Occipital lobe (tissue), 2 donors: ENCODE data around the gene GDPD2. TPM values are rescaled to one million over a fixed set of nuclear protein-coding genes. Genes with fewer than 3 reads are reported as not detected.

Source experiments
- DNase-seq: peaks from one replicate; lab custom pipeline; 2025; lab: John Stamatoyannopoulos, UW
- total RNA-seq: library from RNA; depleted of rRNA; stranded (reverse); fragments of >200 nt; gene quantifications from one replicate; pipeline ENCODE4 v1.2.3, GENCODE V29; 2014

Gene GDPD2
- total RNA-seq, 1 donor from 2014 or later = 2.5 TPM

DNA sequence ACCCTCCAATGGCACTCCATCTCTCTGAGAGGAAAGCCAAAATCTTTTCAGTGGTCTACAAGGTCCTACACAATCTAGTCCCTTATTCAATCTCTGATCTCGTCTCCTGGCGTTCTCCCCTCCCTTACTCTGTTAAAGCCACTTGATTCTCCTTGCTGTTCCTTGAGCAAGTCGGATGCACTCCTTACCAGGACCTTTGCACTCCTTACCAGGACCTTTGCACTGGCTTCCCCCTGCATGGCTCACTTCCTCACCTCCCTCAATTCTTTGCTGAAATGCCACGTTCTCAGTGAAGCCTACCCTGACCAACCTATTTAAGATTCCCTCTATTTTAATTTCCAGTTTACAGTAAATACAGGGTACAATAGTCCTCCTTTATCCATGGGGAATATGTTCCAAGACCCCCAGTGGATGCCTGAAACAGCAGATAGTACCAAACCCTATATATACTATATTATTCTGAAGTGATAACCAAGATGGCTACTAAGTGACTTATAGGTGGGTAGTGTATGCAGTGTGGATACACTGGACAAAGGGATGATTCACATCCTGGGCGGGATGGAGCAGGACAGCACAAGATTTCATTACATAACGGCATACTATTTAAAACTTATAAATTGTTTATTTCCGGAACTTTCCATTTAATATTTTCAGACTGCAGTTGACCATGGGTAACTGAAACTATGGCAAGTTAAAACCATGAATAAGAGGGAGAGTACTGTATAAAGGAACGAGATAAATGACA lies 15.0 kb downstream of the GDPD2 start:
- DNase-seq = no peak

DNA sequence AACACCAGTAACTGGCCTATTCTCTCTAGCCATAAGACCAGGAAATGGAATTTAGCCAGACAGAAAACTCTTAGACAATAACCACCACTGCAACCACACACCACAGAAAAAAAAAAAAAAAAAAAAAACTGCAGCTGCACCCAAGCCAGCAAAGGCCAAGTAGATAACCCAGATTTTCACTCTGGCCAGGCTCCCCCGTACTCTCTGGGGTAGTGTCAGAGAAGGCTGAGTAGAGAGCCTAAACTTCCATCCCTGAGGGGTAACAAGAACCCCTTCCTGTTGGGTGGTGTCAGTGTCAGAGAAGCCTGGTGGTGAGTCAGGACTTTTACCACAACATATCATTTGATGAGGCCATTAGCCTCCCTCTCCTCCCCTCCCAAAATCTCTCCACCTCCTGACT lies 15.9 kb downstream of the GDPD2 start:
- DNase-seq = no peak

DNA sequence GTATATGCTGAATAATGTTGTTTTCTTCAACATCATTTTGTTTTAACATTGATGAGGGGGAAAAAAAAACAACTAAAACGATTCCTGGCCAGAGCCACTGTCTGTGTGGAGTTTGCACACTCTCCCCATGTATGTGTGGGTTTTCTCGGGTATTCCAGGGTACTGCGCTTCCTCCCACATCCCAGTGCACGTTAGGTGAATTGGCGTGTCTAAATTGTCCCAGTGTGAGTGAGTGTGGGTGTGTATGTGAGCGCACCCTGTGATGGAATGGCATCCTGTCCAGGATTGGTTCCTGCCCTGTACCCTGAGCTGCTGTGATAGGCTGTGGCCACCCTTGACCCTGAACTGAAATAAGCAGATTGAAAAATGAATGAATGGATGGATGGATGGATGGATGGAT lies 19.1 kb downstream of the GDPD2 start:
- DNase-seq = no peak

DNA sequence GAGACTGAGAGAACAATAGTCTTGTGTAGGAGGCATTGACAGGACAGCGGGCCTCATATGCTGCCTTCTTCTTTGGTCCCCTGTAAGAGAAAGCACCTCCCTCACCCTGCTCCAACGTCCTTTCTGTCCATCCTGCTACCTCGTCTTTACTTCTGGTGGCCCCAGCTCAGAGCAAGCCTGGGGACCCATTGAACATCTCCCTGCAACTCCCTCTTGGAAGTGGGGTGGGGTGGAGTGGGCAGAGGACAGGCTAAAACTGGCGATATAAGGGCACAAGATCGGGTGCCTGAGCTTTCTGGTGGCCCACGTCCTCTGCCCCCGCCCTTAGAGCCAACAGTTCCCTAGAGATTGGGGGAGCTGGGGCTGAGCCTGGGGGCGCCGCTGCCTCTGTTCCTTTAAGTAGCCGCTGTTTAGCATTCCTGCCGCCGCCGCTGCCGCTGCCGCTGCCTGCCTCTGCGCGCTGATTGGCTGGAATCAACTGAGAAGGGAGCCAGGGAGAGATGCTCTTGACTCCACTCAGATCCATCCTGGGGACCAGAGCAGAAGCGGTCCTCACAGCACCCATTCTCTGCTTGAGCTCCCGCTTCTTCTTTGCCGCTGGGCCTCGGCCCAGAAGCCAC lies 21.3 kb downstream of the GDPD2 start, which contains the start of gene DLG3:
TSS of gene DLG3 (plus strand) at position 510 of the 620 bp plus-strand sequence. CDS start 367 bp downstream, outside the sequence.
- DNase-seq = peak; percentile 70

DNA sequence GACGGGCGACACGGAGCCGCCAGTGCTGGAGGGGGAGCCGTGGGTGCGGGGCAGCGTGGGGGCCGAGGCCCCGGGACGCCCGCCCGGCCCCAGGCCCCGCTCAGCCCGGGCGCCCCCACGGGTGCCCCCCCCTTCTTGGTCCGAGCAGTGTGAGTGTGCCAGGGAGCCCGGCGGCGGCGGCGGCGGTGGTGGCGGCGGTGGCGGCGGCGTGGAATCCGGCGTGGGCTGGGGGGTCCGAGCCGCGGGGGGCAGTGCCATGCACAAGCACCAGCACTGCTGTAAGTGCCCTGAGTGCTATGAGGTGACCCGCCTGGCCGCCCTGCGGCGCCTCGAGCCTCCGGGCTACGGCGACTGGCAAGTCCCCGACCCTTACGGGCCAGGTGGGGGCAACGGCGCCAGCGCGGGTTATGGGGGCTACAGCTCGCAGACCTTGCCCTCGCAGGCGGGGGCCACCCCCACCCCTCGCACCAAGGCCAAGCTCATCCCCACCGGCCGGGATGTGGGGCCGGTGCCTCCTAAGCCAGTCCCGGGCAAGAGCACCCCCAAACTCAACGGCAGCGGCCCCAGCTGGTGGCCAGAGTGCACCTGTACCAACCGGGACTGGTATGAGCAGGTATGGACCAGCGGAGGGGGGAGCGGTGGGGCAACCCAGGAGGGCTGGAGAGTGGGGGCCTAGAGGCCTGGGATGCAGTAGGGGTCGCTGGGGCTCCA lies 22.0 kb downstream of the GDPD2 start:
- DNase-seq = no peak

DNA sequence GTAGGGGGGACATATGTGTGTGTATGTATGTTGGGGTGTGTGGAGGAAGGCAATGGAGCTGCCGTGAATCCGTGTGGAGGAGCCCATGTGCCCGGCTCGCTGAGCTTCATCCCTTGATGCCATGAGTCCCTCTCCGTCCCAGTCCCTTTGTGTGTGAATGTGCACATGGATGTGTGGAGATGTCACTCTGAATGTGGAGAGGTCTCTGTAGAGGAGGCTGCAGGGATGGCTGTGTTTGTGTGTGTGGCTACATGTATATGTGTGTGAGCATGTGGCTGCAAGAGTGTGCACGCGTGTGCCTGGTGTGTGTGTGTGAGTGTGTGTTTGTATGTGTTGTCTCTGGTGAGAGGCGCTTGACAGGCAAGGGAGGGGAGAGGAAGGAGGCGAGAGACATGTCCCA lies 22.8 kb downstream of the GDPD2 start:
- DNase-seq = peak; percentile 14

DNA sequence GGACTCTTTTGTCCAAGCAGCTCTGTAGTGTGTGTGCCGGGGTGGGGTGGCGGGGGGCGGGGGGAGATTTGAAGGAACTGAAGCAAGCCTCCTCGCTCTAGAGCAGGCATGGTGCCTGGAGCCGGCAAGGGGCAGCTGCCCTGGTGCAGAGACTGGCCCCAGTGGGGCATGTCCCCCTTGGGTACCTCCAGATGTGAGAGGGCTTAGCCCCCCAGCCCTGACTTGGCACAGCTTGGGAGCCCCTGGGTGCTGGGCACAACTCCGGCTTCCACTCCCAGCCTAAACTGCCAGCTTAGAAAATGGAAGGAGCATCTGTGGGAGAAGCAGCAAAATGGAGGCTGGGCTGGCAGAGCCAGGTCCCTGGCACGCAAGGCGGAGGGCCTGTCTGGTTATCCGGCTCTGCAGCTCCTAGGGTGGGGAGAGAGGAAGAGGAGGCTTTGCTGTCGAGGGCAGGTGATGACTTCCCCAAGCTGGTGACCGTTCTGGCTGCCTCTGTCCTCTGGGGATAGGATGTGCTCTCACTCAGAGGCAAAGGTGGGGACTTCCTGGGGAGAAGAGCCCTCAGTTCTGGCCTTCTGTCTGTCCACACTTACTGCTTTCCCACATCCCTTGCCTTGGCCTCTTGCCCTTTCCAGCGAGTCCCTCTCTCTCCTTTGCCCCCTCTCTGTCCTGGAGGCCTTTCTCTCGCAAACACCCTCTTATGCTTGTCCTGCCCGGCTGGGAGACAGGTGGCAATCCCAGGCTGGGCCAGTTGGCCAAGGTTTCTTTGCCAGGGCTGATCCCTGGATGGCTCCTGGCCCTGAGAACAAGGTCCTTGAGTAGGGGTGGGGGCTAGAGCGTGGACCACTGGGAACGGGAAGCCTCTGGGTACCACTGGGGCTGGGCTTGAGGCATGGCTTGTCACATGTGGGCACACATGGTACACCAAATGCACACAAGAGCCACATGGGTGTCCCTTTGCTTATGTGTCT lies 23.6 kb downstream of the GDPD2 start:
- DNase-seq = no peak

DNA sequence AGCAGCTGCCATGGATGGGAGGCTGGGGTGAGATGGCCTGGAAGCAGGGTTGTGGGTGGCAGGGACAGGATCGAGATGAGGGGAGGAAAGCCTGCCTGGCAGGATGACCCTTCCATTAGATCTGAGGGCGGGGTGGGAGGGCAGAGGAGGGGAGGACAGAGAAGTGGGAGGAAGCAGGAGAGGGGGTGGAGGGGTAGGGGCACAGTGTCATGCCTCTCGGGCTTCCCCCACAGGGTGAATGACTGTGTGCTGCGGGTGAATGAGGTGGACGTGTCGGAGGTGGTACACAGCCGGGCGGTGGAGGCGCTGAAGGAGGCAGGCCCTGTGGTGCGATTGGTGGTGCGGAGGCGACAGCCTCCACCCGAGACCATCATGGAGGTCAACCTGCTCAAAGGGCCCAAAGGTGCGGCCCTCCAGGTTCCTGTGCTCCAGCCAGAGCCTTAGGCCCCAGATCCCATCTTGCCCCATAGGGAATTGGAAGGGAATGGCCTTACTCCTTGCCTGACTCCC lies 26.4 kb downstream of the GDPD2 start:
- DNase-seq = no peak

DNA sequence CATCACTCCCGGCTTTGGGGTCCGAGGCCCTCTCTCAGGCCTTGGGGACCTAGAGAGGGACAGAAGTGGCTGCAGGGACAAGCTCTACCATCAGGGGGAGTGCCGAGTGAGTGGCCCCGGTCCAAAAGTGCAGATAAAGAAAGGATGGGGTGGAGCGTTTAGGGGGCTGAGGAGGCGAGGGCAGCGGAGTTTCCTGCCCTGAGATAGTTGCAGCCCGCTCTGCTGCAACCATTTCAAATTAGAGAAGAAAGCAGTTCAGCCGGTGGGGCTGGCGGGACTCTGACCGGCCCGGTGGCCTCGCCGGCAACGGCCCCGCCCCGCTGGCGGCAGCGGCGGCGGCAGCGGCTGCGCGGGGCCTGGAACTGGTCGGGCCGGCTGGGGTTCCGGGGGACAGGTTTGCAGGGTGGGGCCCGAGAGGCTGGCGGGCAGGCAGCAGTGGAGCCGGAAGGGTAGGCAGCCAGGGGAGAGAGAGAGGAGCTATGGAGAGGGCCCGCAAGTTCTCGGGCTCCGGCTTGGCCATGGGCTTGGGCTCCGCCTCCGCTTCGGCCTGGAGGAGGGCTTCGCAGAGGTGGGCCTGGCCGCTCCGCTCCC lies 29.1 kb downstream of the GDPD2 start:
- peak; percentile 8 for DNase-seq

DNA sequence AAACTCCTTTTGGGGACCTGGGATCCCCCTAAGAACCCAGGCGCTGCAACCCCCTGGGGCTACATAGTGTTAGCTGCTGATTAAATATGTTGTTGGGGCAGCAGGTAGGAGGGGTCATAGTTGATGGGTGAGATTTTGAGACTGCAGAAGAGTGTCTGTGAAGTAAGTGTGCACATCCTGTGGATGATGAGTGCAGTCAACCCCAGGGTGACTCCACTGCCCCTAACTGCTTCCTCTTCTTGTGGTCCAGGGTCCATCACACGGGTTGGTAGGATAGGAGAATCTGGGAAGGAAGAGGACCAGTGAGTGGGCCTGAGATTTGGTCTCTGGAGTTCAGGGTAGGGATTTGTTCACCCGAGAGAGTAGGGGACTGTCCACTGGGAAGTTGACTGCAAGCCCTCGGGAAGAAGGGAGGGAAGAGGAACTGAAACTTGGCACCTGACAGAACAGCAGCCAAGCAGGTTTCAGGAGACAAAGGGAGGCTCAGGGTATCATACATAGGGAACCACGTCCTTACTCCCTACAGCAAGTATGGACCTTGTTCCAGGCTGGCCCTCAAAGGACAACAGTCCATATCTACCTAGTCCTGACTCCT lies 30.0 kb downstream of the GDPD2 start:
- no peak for DNase-seq

DNA sequence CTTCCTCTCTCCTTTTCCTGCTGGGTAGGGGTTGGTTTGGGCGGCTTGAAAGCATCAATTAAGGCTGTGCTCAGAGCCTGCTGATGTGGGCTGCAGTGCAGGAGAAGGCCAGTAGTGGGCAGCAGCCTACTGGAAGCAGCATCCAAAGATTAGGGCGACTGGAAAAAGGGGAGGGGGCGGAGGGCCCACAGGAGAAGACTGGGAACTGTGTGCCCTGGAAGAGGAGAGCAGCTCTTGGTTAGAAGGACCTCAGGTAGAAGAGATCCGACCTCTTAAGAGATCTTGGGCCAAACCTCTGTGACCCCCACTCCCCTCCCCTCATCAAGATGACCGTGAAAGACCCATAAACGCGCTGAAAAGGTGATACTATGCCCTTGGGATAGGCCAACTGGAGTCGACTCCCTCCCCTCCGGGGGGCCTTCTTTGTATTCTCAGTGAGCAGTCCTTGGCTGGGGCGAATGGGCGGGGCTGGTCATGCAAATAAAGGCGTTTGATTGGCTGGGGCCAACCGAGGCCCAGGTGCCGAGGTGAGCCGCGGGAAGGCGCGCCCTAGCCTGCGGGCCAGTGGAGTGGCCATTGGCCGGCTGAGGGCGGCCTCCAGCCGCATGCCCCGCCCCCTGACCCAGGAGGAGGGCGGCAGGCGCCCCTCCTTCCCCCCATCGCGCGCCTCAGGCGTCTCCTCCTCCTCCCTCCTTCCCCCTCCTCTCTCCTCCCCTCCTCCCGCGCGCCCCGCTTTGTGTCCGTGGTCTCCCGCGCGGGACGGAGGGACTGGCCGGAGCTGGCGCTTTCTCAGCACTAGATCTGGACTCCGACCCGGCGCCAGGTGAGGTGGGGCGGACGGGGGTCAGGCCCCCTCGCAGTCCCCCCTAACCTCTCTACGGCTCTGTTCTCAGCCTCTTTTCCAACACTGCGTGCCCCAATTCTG lies 31.6 kb downstream of the GDPD2 start:
- no peak for DNase-seq

DNA sequence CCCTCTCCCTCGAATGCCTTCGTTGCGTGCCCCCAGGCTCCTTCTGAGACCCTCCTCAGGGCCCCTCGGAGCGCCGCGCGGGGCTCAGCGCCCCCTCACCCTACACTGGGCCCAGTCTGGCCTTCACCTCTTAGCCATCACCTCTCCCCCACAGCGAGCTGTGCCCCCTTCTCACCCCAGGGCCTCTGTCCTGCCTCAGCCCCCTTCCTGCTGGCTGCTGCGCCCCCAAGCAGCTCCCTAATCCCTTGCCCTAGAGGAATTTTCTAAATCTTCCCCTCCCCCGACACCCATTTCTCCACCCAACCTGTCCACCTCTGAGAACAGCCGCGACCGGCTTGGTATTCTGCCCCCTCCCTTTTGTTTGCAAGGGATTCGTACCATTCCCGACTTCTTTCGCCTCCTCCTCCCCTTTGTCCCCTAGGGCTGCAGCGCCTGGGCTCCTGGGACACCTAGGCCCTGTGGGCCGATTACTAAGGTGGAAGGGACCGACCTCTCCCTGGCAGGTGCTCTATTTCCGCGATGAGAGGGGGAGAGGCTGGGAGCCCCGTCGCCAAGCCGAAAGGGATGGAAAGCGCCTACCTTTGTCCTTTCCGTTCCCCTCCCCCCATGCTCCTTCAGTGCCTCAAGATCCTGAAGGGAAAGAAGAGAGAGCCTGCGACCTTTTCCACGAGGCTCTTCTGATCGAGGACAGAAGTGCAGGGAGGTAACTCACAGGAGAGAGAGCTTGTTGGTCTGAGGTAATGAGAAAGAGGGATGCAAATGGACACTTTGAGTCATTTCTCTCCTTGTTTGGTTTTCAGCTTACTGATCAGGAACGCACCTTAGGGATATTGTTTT lies 32.5 kb downstream of the GDPD2 start:
- DNase-seq = no peak

DNA sequence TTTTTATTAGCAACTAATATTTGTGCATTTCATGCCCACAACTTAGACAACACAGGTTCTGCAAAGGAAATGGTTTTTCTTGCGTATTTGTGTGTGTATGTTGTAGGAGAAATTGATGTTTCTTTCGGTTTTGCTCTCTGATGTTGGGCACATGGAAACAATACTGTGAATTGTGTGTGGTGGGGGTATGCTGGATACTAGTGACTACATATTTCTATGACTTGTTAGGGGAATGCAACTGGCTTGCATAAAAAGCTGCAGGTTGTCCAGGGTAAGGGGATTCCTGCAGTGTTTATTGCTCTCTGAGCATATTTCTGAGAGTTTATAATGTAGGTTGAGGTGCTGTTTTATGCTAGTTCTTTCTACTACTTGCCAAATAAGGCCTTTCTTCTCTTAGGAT lies 33.1 kb downstream of the GDPD2 start:
- no peak for DNase-seq

DNA sequence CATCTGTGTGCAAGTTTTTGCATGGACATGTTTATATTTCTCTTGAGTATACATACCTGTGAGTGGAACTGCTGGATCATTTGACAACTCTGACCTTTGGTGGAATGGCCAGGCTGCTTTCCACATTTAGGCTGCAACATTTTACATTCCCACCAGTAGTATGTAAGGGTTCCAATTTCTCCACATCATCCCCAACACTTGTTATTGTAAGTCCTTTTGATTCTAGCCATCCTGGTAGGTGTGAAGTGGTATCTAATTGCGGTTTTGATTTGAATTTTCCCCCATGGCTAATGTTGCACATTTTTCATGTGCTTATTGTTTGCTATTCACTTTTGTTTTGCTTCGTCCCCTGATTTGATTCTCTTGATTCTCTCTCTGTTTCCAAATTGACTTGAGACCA lies 37.9 kb downstream of the GDPD2 start:
- no peak for DNase-seq

DNA sequence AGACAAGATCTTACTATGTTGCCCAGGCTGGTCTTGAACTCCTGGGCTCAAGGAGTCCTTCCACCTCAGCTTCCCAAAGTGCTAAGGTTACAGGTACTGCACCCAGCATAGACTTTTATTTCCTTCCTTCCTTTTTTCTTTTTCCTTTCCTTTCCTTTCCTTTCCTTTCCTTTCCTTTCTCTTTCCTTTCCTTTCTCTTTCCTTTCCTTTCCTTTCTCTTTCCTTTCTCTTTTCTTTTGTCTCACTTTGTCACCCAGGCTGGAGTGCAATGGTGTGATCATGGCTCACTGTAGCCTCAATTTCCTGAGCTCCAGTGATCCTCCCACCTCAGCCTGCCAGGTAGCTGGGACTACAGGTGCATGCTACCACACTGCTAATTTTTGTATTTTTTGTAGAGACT lies 40.9 kb downstream of the GDPD2 start:
- DNase-seq = no peak

DNA sequence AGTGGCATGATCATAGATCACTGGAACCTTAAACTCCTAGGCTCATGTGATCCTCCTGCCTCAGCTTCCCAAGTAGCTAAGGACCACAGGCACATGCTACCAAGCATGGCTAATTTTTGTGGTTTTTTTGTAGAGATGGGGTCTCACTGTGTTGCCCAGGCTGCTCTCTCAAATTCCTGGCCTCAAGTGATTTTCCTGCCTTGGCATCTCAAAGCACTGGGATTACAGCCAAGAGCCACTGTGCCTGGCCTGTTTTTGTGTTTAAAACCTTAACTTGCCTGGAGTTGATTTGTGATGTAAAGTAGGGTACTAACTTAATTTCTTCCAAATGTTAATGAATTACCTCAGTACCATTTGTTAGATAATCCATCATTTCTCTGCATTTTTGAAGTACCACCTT lies 43.9 kb downstream of the GDPD2 start:
- no peak for DNase-seq

DNA sequence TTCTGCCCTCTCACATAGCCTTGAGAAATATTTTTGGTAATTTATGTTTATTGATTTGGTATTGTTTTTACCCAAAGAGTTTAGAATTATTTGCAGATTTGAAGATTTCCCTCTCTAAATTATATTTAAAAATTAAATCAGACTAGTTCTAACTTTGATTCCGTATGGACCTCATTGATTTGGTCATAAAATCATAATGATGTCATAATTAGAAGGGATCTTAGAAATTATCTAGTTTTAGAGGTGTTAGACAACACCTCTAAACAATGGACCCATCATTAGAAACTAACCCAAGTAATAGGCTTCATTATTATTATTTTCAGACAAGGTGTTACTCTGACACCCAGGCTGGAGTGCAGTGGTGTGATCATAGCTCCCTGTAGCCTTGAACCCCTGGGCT lies 45.6 kb downstream of the GDPD2 start:
- DNase-seq = no peak

DNA sequence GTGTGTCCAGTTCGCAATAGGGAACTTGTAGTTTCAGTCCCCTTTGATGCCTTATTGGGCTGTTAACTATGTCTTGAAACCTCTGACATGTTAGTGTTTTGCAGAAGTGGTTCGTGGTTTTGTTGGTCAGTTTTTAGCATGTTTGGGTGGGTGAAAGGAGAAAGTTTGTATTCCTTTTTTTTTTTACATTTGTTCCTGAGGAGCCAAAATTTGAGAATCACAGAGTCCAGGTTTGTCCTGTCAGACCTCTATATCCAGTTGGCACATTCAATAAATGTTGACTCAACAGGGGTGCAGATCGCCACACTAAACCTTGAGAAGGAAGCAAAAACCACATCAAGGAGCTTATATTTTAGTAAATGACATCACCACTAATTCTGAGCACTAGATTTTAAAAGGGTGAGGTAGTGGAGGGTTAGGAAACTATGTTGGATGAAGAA lies 47.8 kb downstream of the GDPD2 start:
- no peak for DNase-seq
